Lung (tissue), 12 donors: ENCODE results near the gene PLXND1. TPM values are rescaled to one million over a fixed set of nuclear protein-coding genes. Genes with fewer than 3 reads are reported as not detected.

Experiments
- ATAC-seq: fragments of 200-7000 bp; cut with Tn5 transposase; one replicate; pipeline ENCODE4 v1.9.1; 2020; ENCODE audit warnings: moderate number of reproducible peaks; ENCODE audit not compliant: insufficient read depth, low FRiP score
- DNase-seq, 3 donors: peaks; one replicate each; pipeline ENCODE4 v3.0.0-alpha.2; 2013 to 2017
- H3K27ac ChIP-seq, 2 donors: one replicate each; pipeline ENCODE4 v1.5.1; 2013; ENCODE audit warnings: mild to moderate bottlenecking in 2 of 2, moderate library complexity in 2 of 2, control low read depth in 1 of 2, inconsistent platforms in 1 of 2, low read depth in 1 of 2, low read length in 1 of 2
- H3K27me3 ChIP-seq, 3 donors: one replicate each; pipeline ENCODE4 v1.5.1; 2013; ENCODE audit warnings: low read length in 2 of 3; ENCODE audit not compliant: control insufficient read depth in 3 of 3, insufficient read depth in 3 of 3
- H3K36me3 ChIP-seq, 4 donors: one replicate each; pipeline ENCODE4 v1.5.1; 2013; ENCODE audit warnings: low read length in 4 of 4, mild to moderate bottlenecking in 1 of 4, moderate library complexity in 1 of 4; ENCODE audit not compliant: control insufficient read depth in 4 of 4, insufficient read depth in 4 of 4
- H3K4me1 ChIP-seq, 5 donors: one replicate each; pipeline ENCODE4 v1.5.1; 2013; ENCODE audit warnings: low read length in 5 of 5, mild to moderate bottlenecking in 2 of 5, moderate library complexity in 1 of 5; ENCODE audit not compliant: control insufficient read depth in 5 of 5, insufficient read depth in 5 of 5
- H3K4me3 ChIP-seq: one replicate; pipeline ENCODE4 v1.5.1; 2013; ENCODE audit warnings: mild to moderate bottlenecking, control low read depth, moderate library complexity
- H3K9ac ChIP-seq, 2 donors: one replicate each; pipeline ENCODE4 v1.5.1; 2013; ENCODE audit warnings: low read length in 2 of 2, control low read depth in 1 of 2; ENCODE audit not compliant: insufficient read depth in 1 of 2
- H3K9me3 ChIP-seq, 4 donors: one replicate each; pipeline ENCODE4 v1.5.1; 2013; ENCODE audit warnings: low read length in 3 of 4, mild to moderate bottlenecking in 1 of 4, moderate library complexity in 1 of 4; ENCODE audit not compliant: control insufficient read depth in 4 of 4, insufficient read depth in 3 of 4
- WGBS, 2 donors: extraction: QIAGEN DNeasy Blood & Tissue Kit; methylation state at CpG; one replicate each; pipeline ENCODE4 v1.1.7; 2013; 5-methylcytosine and 5-hydroxymethylcytosine counted together
- polyA plus RNA-seq, 2 donors: library from polyadenylated mRNA; stranded (reverse); fragments of 200-250 nt; gene quantifications; one replicate each; pipeline ENCODE4 v1.2.1, GENCODE V29; 2013
- total RNA-seq, 2 donors: library from RNA; depleted of rRNA in 1 of 2; stranded (reverse); fragments of >200 nt in 1 of 2; gene quantifications; one replicate each; pipeline ENCODE4 v1.2.1, GENCODE V29; 2014 to 2021
- TF ChIP-seq, protein P1 (sequence below): IDR thresholded peaks from 2 replicates; pipeline ENCODE4 v1.5.1; 2012; ENCODE audit warnings: mild to moderate bottlenecking; ENCODE audit errors: control extremely low read depth, extremely low read depth
- donor health status: control.
- donor health status: control.
- donor health status: Bipolar disorder and iron deficiency.
- donor health status: healthy.
- donor health status: DM: yes; HTN: yes; CAD: no.

The PLXND1 gene
- total and polyA plus RNA-seq, 4 donors: 128 to 233 (median 180) TPM

DNA sequence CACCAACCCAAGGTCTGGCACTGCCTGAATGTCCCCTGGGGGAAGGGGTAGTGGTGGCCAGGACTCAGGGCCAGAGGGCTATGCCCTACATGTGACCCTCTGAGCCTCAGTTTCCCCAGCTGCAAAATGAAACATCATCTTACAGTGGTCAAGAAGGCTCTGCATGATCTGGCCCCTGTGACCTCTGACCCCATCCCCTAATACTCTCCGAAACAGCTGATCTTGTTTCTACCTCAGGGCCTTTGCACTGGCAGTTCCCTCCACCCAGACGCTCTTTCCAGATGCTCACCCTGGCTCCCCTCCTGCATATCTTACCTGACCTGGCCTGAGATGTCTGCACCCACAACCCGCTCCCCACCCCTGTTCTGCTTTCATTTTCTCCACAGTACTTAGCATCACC, 21.8 kb downstream of the PLXND1 start:
- H3K4me3 ChIP-seq: no peak overlapping the region
- DNase-seq (no peak), ATAC-seq (no peak)
- WGBS, 2 donors: 80 to 97% methylated on average over 3 of the region's 3 CpGs
- H3K4me1 ChIP-seq: peaks cover 0 to 15% (median 0%) of the 10 kb centered on the region in 5 donors
- no peaks in the 10 kb centered on the region for H3K9me3 ChIP-seq
- peaks cover 0 to 69% (median 32%) of the 10 kb centered on the region in 4 donors for H3K36me3 ChIP-seq
- H3K9ac ChIP-seq: no peak overlapping the region
- H3K27me3 ChIP-seq: no peaks in the 10 kb centered on the region
- TF ChIP-seq, protein P1, sequence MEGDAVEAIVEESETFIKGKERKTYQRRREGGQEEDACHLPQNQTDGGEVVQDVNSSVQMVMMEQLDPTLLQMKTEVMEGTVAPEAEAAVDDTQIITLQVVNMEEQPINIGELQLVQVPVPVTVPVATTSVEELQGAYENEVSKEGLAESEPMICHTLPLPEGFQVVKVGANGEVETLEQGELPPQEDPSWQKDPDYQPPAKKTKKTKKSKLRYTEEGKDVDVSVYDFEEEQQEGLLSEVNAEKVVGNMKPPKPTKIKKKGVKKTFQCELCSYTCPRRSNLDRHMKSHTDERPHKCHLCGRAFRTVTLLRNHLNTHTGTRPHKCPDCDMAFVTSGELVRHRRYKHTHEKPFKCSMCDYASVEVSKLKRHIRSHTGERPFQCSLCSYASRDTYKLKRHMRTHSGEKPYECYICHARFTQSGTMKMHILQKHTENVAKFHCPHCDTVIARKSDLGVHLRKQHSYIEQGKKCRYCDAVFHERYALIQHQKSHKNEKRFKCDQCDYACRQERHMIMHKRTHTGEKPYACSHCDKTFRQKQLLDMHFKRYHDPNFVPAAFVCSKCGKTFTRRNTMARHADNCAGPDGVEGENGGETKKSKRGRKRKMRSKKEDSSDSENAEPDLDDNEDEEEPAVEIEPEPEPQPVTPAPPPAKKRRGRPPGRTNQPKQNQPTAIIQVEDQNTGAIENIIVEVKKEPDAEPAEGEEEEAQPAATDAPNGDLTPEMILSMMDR: no peak
- no peak overlapping the region for H3K27ac ChIP-seq

GRCh38 chr3:129583289-129583688, 23.2 kb downstream of the PLXND1 start:
- ATAC-seq (no peak), DNase-seq (no peak)
- H3K9me3 ChIP-seq: no peaks in the 10 kb centered on the region
- peaks cover 0 to 72% (median 31%) of the 10 kb centered on the region in 4 donors for H3K36me3 ChIP-seq
- no peak overlapping the region for H3K27ac ChIP-seq
- TF ChIP-seq, protein P1: no peak
- H3K4me3 ChIP-seq: no peak overlapping the region
- WGBS, 2 donors: 92 to 94% methylated on average over 9 of the region's 9 CpGs
- H3K4me1 ChIP-seq: peaks cover 0 to 14% (median 0%) of the 10 kb centered on the region in 5 donors
- no peak overlapping the region for H3K9ac ChIP-seq
- no peaks in the 10 kb centered on the region for H3K27me3 ChIP-seq

DNA sequence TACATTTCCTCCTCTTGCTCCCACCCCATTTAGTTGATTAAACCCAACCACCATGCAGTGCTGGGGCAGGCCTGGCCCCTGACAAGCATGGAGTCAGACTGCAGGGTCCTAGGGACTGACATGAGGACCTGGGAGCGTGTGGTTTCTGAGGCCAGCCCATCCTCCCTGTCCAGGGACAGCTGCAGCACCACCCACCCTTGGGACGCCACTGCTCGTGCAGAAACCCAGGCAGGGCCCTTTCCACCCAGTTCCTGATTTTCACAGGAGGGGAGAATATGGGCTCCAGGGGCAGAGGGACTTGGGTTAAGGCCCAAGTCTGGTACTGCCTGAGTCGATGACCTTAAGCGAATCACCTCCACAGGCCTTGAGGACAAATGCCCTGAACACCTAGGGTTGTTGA, 23.7 kb downstream of the PLXND1 start:
- H3K27ac ChIP-seq: no peak overlapping the region
- H3K36me3 ChIP-seq: peaks cover 0 to 73% (median 29%) of the 10 kb centered on the region in 4 donors
- peaks cover 0 to 17% (median under 1%) of the 10 kb centered on the region in 5 donors for H3K4me1 ChIP-seq
- H3K9me3 ChIP-seq: no peaks in the 10 kb centered on the region
- H3K4me3 ChIP-seq: no peak overlapping the region
- no peak for ATAC-seq
- DNase-seq: no peak
- H3K27me3 ChIP-seq: no peaks in the 10 kb centered on the region
- 63 to 80% methylated on average over 5 of the region's 5 CpGs for WGBS, 2 donors
- H3K9ac ChIP-seq: no peak overlapping the region
- TF ChIP-seq, protein P1: no peak

DNA sequence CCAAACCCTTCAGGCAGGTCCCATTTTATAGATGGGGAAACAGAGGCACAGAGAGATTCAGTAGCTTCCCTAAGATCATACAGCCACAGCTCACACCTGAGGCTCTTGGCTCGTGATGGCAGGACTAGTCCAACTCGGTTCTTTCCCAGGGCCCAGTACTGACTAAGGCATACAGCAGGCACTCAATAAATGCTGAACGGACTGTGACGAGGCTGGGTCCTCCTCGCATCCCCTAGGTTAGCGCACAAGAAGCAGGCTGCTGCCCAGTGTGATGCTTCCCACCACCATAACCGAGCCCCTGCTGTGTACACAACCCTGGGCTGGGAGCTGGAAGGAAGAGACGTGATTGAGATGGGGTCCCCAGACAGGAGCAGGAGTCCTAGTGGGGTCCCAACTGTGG, 24.9 kb downstream of the PLXND1 start:
- no peaks in the 10 kb centered on the region for H3K27me3 ChIP-seq
- no peak overlapping the region for H3K27ac ChIP-seq
- no peaks in the 10 kb centered on the region for H3K9me3 ChIP-seq
- no peak overlapping the region for H3K9ac ChIP-seq
- H3K4me3 ChIP-seq: no peak overlapping the region
- WGBS, 2 donors: 94 to 95% methylated on average over 8 of the region's 8 CpGs
- TF ChIP-seq, protein P1: no peak
- H3K36me3 ChIP-seq: peaks cover 0 to 78% (median 27%) of the 10 kb centered on the region in 4 donors
- ATAC-seq: no peak
- peaks cover 0 to 19% (median 5%) of the 10 kb centered on the region in 5 donors for H3K4me1 ChIP-seq
- DNase-seq: no peak
